Chondrocyte (in vitro differentiated cells): ENCODE results near the gene GRM8. TPM values are rescaled to one million over a fixed set of nuclear protein-coding genes. Genes with fewer than 3 reads are reported as not detected.

Source experiments
- DNase-seq: peaks from one replicate; pipeline ENCODE4 v3.0.0; 2021; ENCODE audit warnings: mixed read lengths, low spot score
- H3K27ac Mint-ChIP-seq: one replicate; pipeline ENCODE4 v1.8.0; 2021; ENCODE audit warnings: mild to moderate bottlenecking, moderate library complexity, mixed read lengths; ENCODE audit not compliant: unreplicated experiment
- H3K27me3 Mint-ChIP-seq: 2 replicates; pipeline ENCODE4 v1.8.0; 2021; ENCODE audit warnings: low read depth, mixed read lengths
- H3K36me3 Mint-ChIP-seq: 2 replicates; pipeline ENCODE4 v1.8.0; 2021; ENCODE audit warnings: low read depth, mixed read lengths
- H3K4me1 Mint-ChIP-seq: 2 replicates; pipeline ENCODE4 v1.8.0; 2021; ENCODE audit warnings: low read depth, mild to moderate bottlenecking, mixed read lengths
- H3K4me3 Mint-ChIP-seq: one replicate; pipeline ENCODE4 v1.8.0; 2021; ENCODE audit warnings: mild to moderate bottlenecking, moderate library complexity, mixed read lengths; ENCODE audit not compliant: unreplicated experiment
- H3K9me3 Mint-ChIP-seq: 2 replicates; pipeline ENCODE4 v1.8.0; 2021; ENCODE audit warnings: low read depth, mixed read lengths
- total RNA-seq: library from RNA; stranded (reverse); gene quantifications from 3 replicates; pipeline ENCODE4 v1.2.1, GENCODE V29; 2021
- TF ChIP-seq, protein P1 (sequence below): fragments of 200-600 bp; sonication (generic); IDR thresholded peaks from 2 replicates; pipeline ENCODE4 v1.5.0; 2021; ENCODE audit warnings: antibody characterized with exemption, mild to moderate bottlenecking, moderate library complexity

The GRM8 gene
- total RNA-seq, 1 donor from 2014 or later = not detected

DNA sequence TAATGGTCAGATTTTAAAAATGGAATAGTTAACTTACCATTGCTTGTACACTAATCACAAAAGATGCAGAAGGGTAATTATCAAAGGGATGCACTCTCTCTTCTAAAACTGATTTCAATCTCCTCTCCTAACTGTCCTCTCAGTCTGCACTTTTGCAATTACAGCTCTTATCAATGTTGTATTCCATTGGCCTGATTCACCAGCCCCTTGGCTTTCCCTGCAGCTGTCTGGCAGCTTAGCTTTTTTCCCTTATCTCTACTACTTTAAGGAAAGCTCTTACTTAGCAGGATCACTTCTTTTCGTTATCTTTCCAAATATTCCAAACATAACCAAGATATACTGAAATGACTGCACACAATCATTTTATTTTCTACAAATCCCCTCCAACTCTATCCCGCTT lies 448.8 kb downstream of the GRM8 start:
- H3K4me3 Mint-ChIP-seq = no peak overlapping the region
- H3K4me1 Mint-ChIP-seq = no peaks in the 10 kb centered on the region
- no peak for DNase-seq
- no peaks in the 10 kb centered on the region for H3K36me3 Mint-ChIP-seq
- H3K9me3 Mint-ChIP-seq = no peaks in the 10 kb centered on the region
- no peak overlapping the region for H3K27ac Mint-ChIP-seq
- TF ChIP-seq, protein P1, sequence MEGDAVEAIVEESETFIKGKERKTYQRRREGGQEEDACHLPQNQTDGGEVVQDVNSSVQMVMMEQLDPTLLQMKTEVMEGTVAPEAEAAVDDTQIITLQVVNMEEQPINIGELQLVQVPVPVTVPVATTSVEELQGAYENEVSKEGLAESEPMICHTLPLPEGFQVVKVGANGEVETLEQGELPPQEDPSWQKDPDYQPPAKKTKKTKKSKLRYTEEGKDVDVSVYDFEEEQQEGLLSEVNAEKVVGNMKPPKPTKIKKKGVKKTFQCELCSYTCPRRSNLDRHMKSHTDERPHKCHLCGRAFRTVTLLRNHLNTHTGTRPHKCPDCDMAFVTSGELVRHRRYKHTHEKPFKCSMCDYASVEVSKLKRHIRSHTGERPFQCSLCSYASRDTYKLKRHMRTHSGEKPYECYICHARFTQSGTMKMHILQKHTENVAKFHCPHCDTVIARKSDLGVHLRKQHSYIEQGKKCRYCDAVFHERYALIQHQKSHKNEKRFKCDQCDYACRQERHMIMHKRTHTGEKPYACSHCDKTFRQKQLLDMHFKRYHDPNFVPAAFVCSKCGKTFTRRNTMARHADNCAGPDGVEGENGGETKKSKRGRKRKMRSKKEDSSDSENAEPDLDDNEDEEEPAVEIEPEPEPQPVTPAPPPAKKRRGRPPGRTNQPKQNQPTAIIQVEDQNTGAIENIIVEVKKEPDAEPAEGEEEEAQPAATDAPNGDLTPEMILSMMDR = no peak
- peaks cover 17% of the 10 kb centered on the region for H3K27me3 Mint-ChIP-seq

DNA sequence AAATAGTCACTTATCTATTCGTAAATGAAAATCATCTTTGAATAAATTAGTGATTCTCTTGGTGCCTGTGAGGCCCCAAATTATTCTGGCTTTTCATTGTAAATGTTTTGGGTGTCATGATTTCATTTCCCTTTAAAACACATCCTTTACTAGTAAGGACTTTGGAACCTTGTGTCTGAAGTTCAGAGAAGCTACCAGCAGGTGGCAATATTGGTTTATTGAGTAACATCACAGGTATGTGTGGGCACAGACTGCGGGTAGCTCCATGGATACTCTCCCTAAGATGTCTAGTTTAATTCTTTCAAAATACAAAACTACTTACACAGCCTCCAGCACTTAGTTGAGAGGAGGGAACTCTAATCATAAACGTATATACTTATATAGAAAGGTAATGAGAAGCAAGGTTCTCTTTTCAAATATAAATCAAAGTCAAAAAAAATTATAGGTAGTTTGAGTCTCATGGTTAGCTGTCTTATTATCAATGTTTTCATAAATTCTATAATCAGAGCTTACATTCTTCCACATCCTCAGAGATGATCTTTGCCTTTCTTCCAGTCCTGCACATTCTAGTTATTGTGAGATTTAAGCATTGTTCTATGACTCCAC lies 449.6 kb downstream of the GRM8 start:
- no peaks in the 10 kb centered on the region for H3K9me3 Mint-ChIP-seq
- no peaks in the 10 kb centered on the region for H3K4me1 Mint-ChIP-seq
- H3K27ac Mint-ChIP-seq = no peak overlapping the region
- H3K36me3 Mint-ChIP-seq = no peaks in the 10 kb centered on the region
- TF ChIP-seq, protein P1 = peak; percentile 85
- no peak for DNase-seq
- no peak overlapping the region for H3K4me3 Mint-ChIP-seq
- H3K27me3 Mint-ChIP-seq = peaks cover 15% of the 10 kb centered on the region

- TF ChIP-seq, protein P1 = no peak
- H3K27me3 Mint-ChIP-seq = peaks cover 13% of the 10 kb centered on the region
- DNase-seq = no peak
- no peaks in the 10 kb centered on the region for H3K4me1 Mint-ChIP-seq
- no peak overlapping the region for H3K27ac Mint-ChIP-seq
- no peak overlapping the region for H3K4me3 Mint-ChIP-seq
- H3K9me3 Mint-ChIP-seq = no peaks in the 10 kb centered on the region
- no peaks in the 10 kb centered on the region for H3K36me3 Mint-ChIP-seq
Observed at GRCh38 chr7:126801733-126802132, 451.0 kb downstream of the GRM8 start.

DNA sequence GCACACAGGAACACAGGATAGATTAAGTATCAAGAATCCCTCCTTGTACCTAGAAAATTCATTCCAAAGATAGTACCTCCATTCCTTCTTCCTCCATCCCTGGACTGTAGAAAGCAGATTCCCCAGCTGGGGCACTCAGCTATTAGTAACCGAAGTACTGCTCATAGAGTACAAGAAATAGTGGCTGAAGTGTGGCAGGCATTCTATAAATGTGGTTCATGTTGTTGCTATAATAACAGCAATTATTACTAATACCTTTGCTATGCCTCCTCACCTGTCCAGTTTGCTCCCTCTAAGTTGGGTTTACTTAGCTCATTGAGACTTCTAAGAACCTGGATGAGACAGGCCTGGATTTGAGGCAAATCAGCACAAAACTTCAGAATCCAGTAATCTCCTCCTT lies 453.2 kb downstream of the GRM8 start:
- Mint-ChIP-seq H3K4me1 (no peaks in the 10 kb centered on the region), H3K27me3 (peaks cover 10% of the 10 kb centered on the region), H3K4me3 (no peak overlapping the region), H3K27ac (no peak overlapping the region), H3K36me3 (no peaks in the 10 kb centered on the region), H3K9me3 (no peaks in the 10 kb centered on the region)
- DNase-seq = no peak
- TF ChIP-seq, protein P1 = no peak

DNA sequence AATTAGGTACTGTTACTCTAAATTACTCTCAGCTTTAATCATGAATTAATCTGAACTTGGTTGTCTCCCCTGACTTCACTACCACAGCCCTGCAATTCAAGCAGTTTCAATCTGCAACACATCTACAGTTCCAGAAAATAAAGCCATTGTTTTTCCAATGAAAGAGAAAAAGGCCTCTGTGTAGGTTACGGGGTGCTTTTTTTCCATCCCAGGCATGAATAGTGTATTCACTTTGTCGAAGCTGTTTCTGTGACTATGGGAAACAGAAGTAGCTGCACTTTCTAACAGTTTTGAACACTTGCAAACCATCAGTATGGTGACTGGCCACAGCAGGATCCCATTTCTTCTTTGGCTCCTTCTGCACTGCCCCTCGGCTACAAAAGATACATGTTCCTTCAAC lies 460.2 kb downstream of the GRM8 start:
- Mint-ChIP-seq H3K27ac (no peak overlapping the region), H3K4me1 (no peaks in the 10 kb centered on the region), H3K36me3 (no peaks in the 10 kb centered on the region), H3K27me3 (no peaks in the 10 kb centered on the region), H3K4me3 (no peak overlapping the region), H3K9me3 (no peaks in the 10 kb centered on the region)
- TF ChIP-seq, protein P1 = no peak
- no peak for DNase-seq
